Skeletal muscle tissue (tissue), 4 donors: ENCODE measurements around the gene CDH20. TPM values are rescaled to one million over a fixed set of nuclear protein-coding genes. Genes with fewer than 3 reads are reported as not detected.

Experiments
- H3K27ac ChIP-seq: one replicate; pipeline ENCODE4 v1.7.0; 2013; ENCODE audit warnings: mild to moderate bottlenecking, low read depth, low read length, inconsistent platforms
- H3K27me3 ChIP-seq, 3 donors: one replicate each; pipeline ENCODE4 v1.7.0; 2013; ENCODE audit warnings: low read length in 3 of 3; ENCODE audit not compliant: control insufficient read depth in 3 of 3, insufficient read depth in 3 of 3
- H3K36me3 ChIP-seq, 3 donors: one replicate each; pipeline ENCODE4 v1.7.0; 2013; ENCODE audit warnings: low read length in 3 of 3; ENCODE audit not compliant: control insufficient read depth in 3 of 3, insufficient read depth in 3 of 3
- H3K4me1 ChIP-seq, 3 donors: one replicate each; pipeline ENCODE4 v1.7.0; 2013; ENCODE audit warnings: low read length in 3 of 3, mild to moderate bottlenecking in 3 of 3; ENCODE audit not compliant: control insufficient read depth in 3 of 3, insufficient read depth in 3 of 3
- H3K4me3 ChIP-seq, 3 donors: one replicate each; pipeline ENCODE4 v1.7.0; 2013; ENCODE audit warnings: low read length in 3 of 3
- H3K9ac ChIP-seq, 3 donors: one replicate each; pipeline ENCODE4 v1.7.0; 2013; ENCODE audit warnings: low read length in 3 of 3, mild to moderate bottlenecking in 3 of 3, moderate library complexity in 2 of 3, low read depth in 1 of 3
- H3K9me3 ChIP-seq, 3 donors: one replicate each; pipeline ENCODE4 v1.7.0; 2013; ENCODE audit warnings: low read length in 3 of 3; ENCODE audit not compliant: control insufficient read depth in 3 of 3
- total RNA-seq: library from RNA; depleted of rRNA; stranded (reverse); fragments of >200 nt; gene quantifications from one replicate; pipeline ENCODE4 v1.2.3, GENCODE V29; 2014
- donor health status: Osteomylitis.

The CDH20 gene
- total RNA-seq, 1 donor from 2014 or later, result 1.0 TPM

DNA sequence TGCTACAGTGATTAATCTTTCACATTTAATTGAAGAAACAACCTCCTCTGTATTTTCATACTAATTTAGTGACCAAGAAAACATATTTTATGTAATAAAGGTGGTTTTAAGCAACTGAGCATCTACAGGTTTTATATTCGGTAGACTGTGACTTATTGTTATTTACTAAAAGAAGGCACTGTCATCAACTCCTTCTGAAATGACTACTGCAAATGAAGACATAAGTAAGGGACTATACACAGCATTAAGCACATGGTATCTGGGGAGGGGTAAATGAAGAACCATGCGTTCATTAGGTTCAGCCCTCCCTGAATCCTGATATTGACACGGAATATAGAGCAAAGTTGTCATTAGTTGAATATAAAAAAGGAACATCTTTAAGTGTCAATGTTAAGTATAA is 4.3 kb downstream of the CDH20 start:
- Histone ChIP-seq H3K4me3 (no peak overlapping the region), H3K36me3 (no peaks in the 10 kb centered on the region), H3K27ac (no peak overlapping the region), H3K4me1 (peaks cover 0 to 4% (median 3%) of the 10 kb centered on the region in 3 donors), H3K9me3 (no peaks in the 10 kb centered on the region), H3K9ac (no peak overlapping the region), H3K27me3 (peaks cover 3 to 22% (median 15%) of the 10 kb centered on the region in 3 donors)

DNA sequence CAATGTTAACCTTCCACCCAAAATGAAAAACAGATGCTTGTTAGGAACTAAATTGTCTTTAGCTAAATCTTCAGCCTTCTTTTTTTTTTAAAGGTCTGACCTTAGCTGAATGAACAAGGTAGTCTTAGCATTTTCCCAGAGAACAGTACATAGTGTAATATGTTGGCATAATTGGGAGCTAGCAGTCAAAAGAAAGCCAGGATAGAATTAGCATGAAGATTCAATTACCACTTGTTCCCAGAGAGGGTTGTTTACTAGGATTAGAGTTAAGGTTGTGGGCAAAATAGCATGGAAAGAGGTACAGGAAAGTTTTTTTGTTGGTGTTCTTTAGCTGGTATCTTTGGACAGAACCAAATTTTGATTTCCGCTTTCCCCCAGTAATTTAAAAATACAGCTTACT is 6.9 kb downstream of the CDH20 start:
- H3K9me3 ChIP-seq, result no peaks in the 10 kb centered on the region
- H3K4me1 ChIP-seq, result no peaks in the 10 kb centered on the region
- no peak overlapping the region for H3K4me3 ChIP-seq
- H3K9ac ChIP-seq, result no peak overlapping the region
- no peak overlapping the region for H3K27ac ChIP-seq
- H3K36me3 ChIP-seq, result no peaks in the 10 kb centered on the region
- H3K27me3 ChIP-seq, result peaks cover 0 to 7% (median 3%) of the 10 kb centered on the region in 3 donors

- Histone ChIP-seq H3K9ac (no peak overlapping the region), H3K9me3 (no peaks in the 10 kb centered on the region), H3K36me3 (no peaks in the 10 kb centered on the region), H3K27ac (no peak overlapping the region), H3K4me1 (no peaks in the 10 kb centered on the region), H3K4me3 (no peak overlapping the region), H3K27me3 (no peaks in the 10 kb centered on the region)
These were observed 15.0 kb downstream of the CDH20 start for GRCh38 chr18:61348230-61348629.

GRCh38 chr18:61350578-61350977 is 17.3 kb downstream of the CDH20 start:
- H3K36me3 ChIP-seq, result no peaks in the 10 kb centered on the region
- no peaks in the 10 kb centered on the region for H3K9me3 ChIP-seq
- no peaks in the 10 kb centered on the region for H3K4me1 ChIP-seq
- no peak overlapping the region for H3K4me3 ChIP-seq
- no peak overlapping the region for H3K9ac ChIP-seq
- H3K27me3 ChIP-seq, result no peaks in the 10 kb centered on the region
- no peak overlapping the region for H3K27ac ChIP-seq

GRCh38 chr18:61352059-61352458 is 18.8 kb downstream of the CDH20 start:
- Histone ChIP-seq H3K4me3 (no peak overlapping the region), H3K36me3 (no peaks in the 10 kb centered on the region), H3K9me3 (no peaks in the 10 kb centered on the region), H3K9ac (no peak overlapping the region), H3K27ac (no peak overlapping the region), H3K4me1 (no peaks in the 10 kb centered on the region), H3K27me3 (no peaks in the 10 kb centered on the region)

DNA sequence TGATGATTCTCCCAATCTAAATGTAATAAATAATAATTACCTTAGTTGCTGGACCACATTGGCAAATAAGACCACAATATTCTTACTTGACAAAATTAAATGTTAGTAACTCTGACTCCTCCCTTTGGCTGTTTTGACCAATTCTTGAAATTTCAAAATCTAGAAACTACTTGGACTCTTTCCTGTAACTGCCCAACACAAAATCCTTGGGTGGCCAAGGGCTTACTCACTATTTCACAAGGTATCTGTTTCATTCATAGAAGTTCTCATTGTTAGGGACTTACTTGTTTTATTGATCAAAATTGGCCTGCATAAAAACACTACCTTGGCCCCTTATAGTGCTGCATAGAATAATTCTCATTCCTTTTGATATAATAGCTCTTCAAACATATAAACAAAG is 19.4 kb downstream of the CDH20 start:
- Histone ChIP-seq H3K4me1 (no peaks in the 10 kb centered on the region), H3K27ac (no peak overlapping the region), H3K9ac (no peak overlapping the region), H3K4me3 (no peak overlapping the region), H3K27me3 (no peaks in the 10 kb centered on the region), H3K9me3 (no peaks in the 10 kb centered on the region), H3K36me3 (no peaks in the 10 kb centered on the region)

DNA sequence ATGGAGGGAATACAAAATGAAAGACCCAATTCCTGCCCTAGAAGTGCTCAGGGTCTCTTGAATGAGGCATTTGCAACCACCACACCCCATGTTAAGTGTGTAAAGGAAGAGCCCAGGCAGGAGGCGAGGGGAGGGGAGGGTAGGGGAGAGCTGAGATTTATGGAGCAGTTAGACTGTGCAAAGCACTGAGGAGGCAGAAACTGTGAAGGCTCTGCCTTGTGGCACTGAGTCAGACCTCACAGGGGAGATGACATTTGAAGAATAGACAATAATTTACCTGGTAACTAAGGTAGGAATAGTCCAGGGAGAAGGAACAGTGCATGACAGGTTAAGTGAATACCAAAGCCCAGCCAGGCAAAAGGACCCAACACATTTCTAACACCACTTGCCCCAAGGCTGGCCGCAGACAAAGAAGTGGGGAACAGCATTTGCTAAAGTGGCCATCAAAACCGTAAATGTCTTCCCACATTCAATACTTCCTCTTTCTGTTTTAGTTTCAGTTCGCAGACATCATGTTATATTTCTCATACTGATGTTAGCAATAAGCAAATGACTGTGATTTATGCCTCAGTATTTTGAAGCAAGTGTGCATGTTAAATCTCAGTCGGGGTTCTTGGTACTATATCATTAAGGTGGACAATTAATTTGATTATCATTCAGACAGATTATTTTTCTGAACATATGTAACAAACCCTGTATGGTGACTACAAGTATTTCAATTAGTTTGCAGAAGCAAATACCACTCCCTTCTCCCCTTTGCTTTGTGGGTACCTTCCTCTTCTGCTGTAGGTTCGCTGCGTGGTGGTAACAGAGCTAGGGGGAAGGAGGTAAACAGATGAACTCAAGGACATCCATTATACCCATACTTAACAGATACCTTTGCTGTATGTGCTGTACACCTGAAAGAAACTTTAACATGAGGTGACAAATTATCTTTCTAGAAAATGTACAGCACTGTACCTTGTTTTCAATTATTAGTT is 27.5 kb downstream of the CDH20 start:
- Histone ChIP-seq H3K9me3 (no peaks in the 10 kb centered on the region), H3K4me1 (no peaks in the 10 kb centered on the region), H3K9ac (no peak overlapping the region), H3K36me3 (no peaks in the 10 kb centered on the region), H3K4me3 (no peak overlapping the region), H3K27ac (no peak overlapping the region), H3K27me3 (no peaks in the 10 kb centered on the region)

DNA sequence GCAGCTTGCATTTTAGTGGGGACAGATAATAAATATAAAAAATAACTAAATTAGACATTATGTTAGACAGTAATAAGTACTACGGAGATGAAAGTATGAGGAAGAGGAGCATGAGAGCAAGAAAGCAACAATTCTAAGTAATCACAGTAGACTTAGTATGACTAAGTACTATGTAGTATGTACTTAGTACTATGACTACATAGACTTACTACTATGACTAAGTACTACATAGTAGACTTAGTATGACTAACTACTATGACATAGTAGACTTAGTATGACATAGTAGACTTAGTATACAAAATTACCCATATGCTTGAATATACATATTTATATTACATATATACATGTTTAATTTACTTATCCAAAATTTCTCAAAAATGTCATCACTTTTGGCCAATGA is 29.3 kb downstream of the CDH20 start:
- Histone ChIP-seq H3K36me3 (no peaks in the 10 kb centered on the region), H3K27me3 (peaks cover 0 to 3% (median 0%) of the 10 kb centered on the region in 3 donors), H3K9ac (no peak overlapping the region), H3K4me1 (no peaks in the 10 kb centered on the region), H3K4me3 (no peak overlapping the region), H3K9me3 (no peaks in the 10 kb centered on the region), H3K27ac (no peak overlapping the region)

DNA sequence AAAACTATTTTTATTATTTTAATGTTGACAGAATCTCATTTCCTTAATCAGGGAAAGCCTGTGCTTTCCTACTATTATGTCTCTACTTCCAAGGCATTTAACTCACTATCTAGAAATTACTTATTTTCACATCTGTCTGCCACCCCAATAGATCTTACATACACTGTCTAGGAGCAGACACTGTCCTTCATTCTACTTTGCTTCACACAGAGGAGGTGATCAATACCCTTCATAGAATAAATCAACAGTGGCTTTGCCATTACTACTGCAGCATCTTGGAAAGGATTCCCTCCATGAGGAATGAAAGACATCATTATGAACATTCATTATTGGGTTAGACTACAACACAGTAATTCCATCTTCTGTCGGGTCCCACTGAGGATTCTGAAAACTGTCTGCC is 31.7 kb downstream of the CDH20 start:
- Histone ChIP-seq H3K27me3 (peaks cover 0 to 3% (median 0%) of the 10 kb centered on the region in 3 donors), H3K4me3 (no peak overlapping the region), H3K4me1 (no peaks in the 10 kb centered on the region), H3K9me3 (no peaks in the 10 kb centered on the region), H3K9ac (no peak overlapping the region), H3K27ac (no peak overlapping the region), H3K36me3 (no peaks in the 10 kb centered on the region)

DNA sequence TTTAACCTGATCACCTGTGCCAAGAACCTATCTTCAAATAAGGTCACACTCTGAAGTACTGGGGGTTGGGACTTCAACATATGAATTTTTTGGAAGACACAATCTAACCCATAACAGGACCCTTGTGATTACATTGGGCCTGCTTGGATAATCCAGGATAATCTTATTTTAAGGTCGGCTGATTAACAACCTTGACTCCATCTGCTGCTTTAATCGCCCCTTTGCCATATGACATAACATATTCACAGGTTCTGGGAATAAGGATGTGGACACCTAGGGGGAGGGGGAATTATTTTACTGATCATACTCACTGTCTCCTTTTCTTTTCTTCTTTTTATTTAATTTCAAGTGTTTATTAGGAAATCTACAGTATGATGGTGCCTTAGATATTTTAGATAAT is 34.8 kb downstream of the CDH20 start:
- Histone ChIP-seq H3K27me3 (peaks cover 0 to 3% (median 0%) of the 10 kb centered on the region in 3 donors), H3K27ac (no peak overlapping the region), H3K4me3 (no peak overlapping the region), H3K9ac (no peak overlapping the region), H3K36me3 (no peaks in the 10 kb centered on the region), H3K9me3 (no peaks in the 10 kb centered on the region), H3K4me1 (no peaks in the 10 kb centered on the region)
